Activated naive CD4-positive, alpha-beta T cell treated with anti-CD3 and anti-CD28 coated beads, Interleukin-2, amount 10 ng/mL, durations not matched to agents 7 days and 5 days (primary cell): Measurements from ENCODE around the gene ADNP2.
"Not testable (repeated sequence)": the region's sequence is repeated elsewhere in the genome, so short reads cannot be mapped to it uniquely, and the experiment has no call there.

Source experiments
- CTCF ChIA-PET: fragments of 350-600 bp; sonication (Branson Sonifier 250); formaldehyde crosslinking; loops from one replicate; lab custom pipeline; 2021; ENCODE audit warnings: antibody characterized with exemption; lab: Charles Lee
- DNase-seq: peaks from one replicate; pipeline ENCODE4 v3.0.0-alpha.2; 2020
- H3K27ac Mint-ChIP-seq: one replicate; pipeline ENCODE4 v1.8.0; 2021; ENCODE audit warnings: mild to moderate bottlenecking, moderate library complexity, mixed read lengths
- H3K27me3 Mint-ChIP-seq: one replicate; pipeline ENCODE4 v1.8.0; 2021; ENCODE audit warnings: mild to moderate bottlenecking, mixed read lengths
- H3K36me3 Mint-ChIP-seq: one replicate; pipeline ENCODE4 v1.8.0; 2021; ENCODE audit warnings: mixed read lengths
- H3K4me1 Mint-ChIP-seq: one replicate; pipeline ENCODE4 v1.8.0; 2021; ENCODE audit warnings: mixed read lengths
- H3K4me3 Mint-ChIP-seq: one replicate; pipeline ENCODE4 v1.8.0; 2021; ENCODE audit warnings: mild to moderate bottlenecking, moderate library complexity, mixed read lengths
- H3K9me3 Mint-ChIP-seq: one replicate; pipeline ENCODE4 v1.8.0; 2021; ENCODE audit warnings: mixed read lengths

Gene ADNP2

DNA sequence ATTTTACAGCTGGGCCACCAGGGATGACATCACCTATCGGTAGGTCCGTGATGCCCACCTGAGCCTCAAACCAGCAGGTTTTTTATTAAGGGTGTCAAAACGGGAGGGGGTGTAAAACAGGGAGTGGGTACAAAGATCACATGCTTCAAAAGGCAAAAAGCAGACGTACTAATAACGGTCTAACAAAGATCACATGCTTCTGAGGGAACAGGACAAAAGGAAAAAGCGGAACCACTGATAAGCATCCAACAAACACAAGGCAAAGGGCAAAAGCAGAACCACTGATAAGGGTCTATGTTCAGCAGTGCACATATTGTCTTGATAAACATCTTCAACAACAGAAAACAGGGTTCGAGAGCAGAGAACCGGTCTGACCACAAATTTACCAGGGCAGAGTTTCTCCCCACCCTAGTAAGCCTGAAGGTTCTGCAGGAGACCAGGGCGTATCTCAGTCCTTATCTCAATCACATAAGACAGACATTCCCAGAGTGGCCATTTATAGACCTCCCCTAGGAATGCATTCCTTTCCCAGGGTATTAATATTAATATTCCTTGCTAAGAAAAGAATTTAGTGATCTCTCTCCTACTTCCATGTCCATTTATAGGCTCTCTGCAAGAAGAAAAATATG lies 55.8 kb downstream of the ADNP2 start:
- H3K27ac Mint-ChIP-seq, H3K4me1 Mint-ChIP-seq, DNase-seq, H3K36me3 Mint-ChIP-seq, CTCF ChIA-PET, H3K9me3 Mint-ChIP-seq, H3K4me3 Mint-ChIP-seq: not testable (repeated sequence)
- peaks cover 52% of the 10 kb centered on the region for H3K27me3 Mint-ChIP-seq

DNA sequence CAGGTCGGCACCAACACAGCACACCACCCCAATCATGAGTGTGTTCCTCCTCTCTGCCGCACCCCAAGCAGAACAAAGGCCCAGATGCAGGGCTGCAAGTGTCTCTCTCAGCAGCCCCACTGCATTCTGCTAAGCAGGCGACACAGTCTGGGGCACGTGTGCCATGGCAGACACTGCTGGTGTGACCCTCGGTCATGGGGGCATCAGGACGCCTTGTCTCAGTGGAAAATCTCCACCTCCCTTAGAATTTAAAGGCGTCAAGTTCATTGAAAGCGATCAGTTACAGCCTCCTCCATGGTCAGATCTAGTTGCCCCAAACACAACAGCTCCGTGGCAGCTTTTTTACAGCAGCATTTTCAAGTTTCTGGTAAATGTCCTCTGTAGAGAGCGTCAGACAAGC lies 57.2 kb downstream of the ADNP2 start:
- Mint-ChIP-seq H3K4me1 (no peaks in the 10 kb centered on the region), H3K4me3 (no peak overlapping the region), H3K36me3 (no peaks in the 10 kb centered on the region), H3K9me3 (peaks cover 6% of the 10 kb centered on the region), H3K27ac (no peak overlapping the region), H3K27me3 (peaks cover 49% of the 10 kb centered on the region)
- CTCF ChIA-PET = no interaction called here
- no peak for DNase-seq

DNA sequence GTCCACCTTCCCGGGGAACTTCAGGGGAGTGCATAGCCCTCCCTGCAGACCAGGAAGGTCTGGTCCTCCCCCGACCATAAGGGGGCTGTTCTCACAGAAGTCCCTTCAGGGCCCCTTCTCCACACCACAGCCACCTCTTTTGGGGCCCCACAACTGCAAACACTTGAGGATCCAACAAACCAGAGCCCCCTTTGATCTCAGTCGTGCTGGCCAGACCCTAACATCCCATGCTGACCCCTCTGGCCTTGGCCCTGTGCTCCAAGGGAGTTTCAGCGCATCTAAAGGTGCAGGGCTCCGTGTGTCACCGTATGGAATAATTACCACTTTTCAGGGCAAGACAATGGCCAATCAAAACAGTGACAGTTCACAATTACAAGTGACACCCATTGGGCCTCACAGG lies 57.7 kb downstream of the ADNP2 start:
- Mint-ChIP-seq H3K27me3 (peaks cover 49% of the 10 kb centered on the region), H3K36me3 (no peaks in the 10 kb centered on the region), H3K4me3 (no peak overlapping the region), H3K27ac (no peak overlapping the region), H3K9me3 (peaks cover 6% of the 10 kb centered on the region), H3K4me1 (peaks cover 2% of the 10 kb centered on the region)
- DNase-seq = no peak
- CTCF ChIA-PET = interaction anchor here (1.6 kb wide), 1 partner anchor 9 kb away, joined by 4 read pairs; no protein-coding TSS in a partner anchor

DNA sequence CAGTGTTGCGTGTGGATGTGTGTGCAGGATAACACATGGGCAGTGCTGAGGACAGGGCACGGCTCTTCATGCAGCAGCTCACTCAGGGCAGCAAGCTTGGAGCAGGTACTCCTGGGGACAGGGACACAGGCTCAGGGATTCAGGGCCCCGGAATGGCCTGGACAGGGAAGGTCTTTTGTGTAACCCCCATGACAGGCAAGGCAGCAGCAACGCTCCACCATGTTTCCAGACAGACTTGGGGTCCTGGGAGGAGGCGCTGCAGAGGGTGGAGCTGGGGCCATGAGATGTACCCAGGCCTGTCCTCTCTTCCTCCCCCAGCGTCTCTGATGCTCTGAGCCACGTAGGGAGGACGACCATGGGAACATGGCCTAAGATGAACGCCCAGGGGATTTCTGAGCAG lies 58.3 kb downstream of the ADNP2 start:
- Mint-ChIP-seq H3K36me3 (no peaks in the 10 kb centered on the region), H3K4me3 (no peak overlapping the region), H3K4me1 (peaks cover 2% of the 10 kb centered on the region), H3K9me3 (peaks cover 6% of the 10 kb centered on the region), H3K27ac (no peak overlapping the region), H3K27me3 (peaks cover 50% of the 10 kb centered on the region)
- DNase-seq = no peak
- CTCF ChIA-PET = interaction anchor here (1.6 kb wide), 1 partner anchor 9 kb away, joined by 4 read pairs; no protein-coding TSS in a partner anchor

DNA sequence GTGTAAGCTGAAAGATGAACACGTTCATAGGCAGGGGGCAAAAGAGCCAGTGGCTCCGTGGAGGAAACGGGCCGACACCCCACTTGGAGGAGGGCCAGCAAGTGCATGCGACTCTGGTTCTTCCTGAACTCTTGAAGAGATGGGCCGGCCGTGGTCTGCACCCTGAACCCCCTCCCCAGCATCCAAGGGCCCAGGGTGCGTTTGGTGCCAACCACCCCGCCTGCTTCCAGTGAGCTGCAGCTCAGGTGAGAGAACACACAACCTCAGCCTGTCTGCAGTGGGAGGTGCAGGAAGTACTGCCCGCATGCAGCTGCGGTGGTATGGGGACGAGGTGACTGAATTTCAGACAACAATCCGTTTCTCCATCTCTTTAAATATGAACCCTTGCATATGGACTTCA lies 58.9 kb downstream of the ADNP2 start:
- CTCF ChIA-PET = interaction anchor here (1.6 kb wide), 1 partner anchor 10 kb away, joined by 4 read pairs; no protein-coding TSS in a partner anchor
- no peak for DNase-seq
- Mint-ChIP-seq H3K27me3 (peaks cover 53% of the 10 kb centered on the region), H3K27ac (no peak overlapping the region), H3K4me1 (peaks cover 2% of the 10 kb centered on the region), H3K4me3 (no peak overlapping the region), H3K9me3 (peaks cover 6% of the 10 kb centered on the region), H3K36me3 (no peaks in the 10 kb centered on the region)

DNA sequence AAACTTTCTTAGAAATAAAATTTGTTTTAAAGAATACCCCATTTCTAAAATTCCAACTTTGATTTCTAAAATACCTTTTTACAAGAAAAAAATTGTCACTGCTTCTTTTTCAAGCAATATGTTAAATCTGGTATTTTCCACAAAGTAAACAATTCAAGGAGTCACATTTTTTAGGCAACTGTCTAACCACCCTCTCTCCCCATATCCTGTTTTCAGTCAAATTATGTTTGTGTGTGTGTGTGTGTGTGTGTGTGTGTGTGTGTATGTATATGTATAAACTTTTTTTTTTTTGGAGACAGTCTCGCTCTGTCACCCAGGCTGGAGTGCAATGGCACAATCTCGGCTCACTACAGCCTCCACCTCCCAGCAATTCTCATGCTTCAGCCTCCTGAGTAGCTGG lies 59.3 kb downstream of the ADNP2 start:
- Mint-ChIP-seq H3K4me1 (peaks cover 2% of the 10 kb centered on the region), H3K27me3 (peaks cover 56% of the 10 kb centered on the region), H3K27ac (no peak overlapping the region), H3K9me3 (peaks cover 6% of the 10 kb centered on the region), H3K36me3 (no peaks in the 10 kb centered on the region), H3K4me3 (no peak overlapping the region)
- CTCF ChIA-PET = interaction anchor here (1.6 kb wide), 1 partner anchor 10 kb away, joined by 4 read pairs; no protein-coding TSS in a partner anchor
- DNase-seq = no peak

DNA sequence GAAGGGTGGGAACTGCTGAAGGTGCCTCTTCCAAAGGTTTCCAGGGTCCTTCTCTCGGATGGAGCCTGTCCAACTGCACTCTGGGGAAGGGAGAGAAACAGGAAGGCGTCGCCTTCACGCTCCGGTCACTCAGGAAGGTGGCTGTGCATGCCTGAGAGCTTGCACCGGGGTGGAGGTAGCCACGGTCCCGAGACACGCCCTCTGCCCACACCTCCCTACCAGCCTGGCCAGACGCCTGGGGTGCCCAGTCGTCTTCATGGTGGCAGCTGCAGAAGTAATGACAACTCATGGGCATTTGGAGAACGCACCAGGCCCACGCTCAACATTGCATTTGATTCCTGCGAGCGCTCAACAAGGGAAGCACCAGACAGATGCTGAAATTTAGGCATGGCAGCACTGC lies 59.9 kb downstream of the ADNP2 start:
- DNase-seq = no peak
- Mint-ChIP-seq H3K27ac (no peak overlapping the region), H3K4me3 (no peak overlapping the region), H3K9me3 (peaks cover 6% of the 10 kb centered on the region), H3K27me3 (peaks cover 58% of the 10 kb centered on the region), H3K4me1 (peaks cover 2% of the 10 kb centered on the region), H3K36me3 (no peaks in the 10 kb centered on the region)
- CTCF ChIA-PET = interaction anchor here (1.0 kb wide), 1 partner anchor 11 kb away, joined by 3 read pairs; no protein-coding TSS in a partner anchor

DNA sequence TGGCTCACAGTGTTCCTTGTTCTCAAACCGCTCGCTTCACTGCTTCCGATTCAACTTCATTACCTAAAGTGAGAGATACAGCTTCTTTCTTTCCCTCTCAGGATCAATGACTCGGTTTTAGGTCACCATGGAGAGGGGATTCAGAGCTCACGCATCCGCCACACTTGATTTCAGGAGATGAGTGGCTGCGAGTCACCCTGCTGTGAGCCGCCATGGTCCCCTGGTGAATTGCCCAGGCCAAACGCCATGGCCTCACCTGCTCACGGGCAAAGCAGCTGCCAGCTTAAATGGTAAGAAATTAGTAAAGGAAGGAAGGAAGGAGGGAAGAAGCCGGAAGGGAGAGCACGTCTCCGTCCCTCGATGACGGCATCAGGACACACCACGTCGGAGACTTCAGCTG lies 60.5 kb downstream of the ADNP2 start:
- Mint-ChIP-seq H3K36me3 (no peaks in the 10 kb centered on the region), H3K4me1 (peaks cover 2% of the 10 kb centered on the region), H3K27ac (no peak overlapping the region), H3K4me3 (no peak overlapping the region), H3K9me3 (peaks cover 5% of the 10 kb centered on the region), H3K27me3 (peaks cover 60% of the 10 kb centered on the region)
- DNase-seq = no peak
- CTCF ChIA-PET = interaction anchor here (1.0 kb wide), 1 partner anchor 12 kb away, joined by 3 read pairs; no protein-coding TSS in a partner anchor

DNA sequence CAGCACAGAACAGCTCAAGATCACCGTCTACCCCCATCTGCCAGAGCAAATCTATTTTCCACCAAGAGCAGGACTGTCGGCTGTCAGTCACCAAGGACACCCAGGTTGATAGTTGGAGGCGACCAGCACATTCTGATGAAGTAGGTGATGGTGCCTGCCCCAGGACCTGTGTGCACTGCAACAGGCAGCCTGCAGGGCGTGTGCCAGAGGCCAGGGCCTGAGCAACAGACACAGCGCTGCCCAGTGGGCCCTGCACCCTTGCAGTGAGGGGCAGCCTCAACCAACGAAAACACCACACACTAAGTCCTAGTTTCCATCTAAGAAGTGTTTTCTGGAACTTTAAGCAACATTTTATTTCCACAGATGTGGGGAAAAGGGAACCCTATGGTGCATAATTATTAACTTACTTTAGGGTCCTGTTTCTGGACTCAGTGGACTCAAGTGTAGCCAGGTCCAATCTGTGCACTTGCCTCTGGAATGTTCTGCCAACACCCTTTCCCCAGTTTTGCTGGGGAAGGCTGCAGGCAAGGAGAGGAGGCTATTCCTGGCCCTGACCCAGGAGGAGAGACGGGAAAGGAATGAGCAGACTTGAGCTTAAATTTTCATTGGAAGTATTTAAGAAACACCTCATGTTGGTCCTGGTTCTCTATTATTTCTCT lies 61.5 kb downstream of the ADNP2 start:
- no peaks in the 10 kb centered on the region for H3K9me3 Mint-ChIP-seq
- CTCF ChIA-PET = interaction anchor here (0.7 to 2.2 kb wide), 8 partner anchors 10 to 90 kb away, joined by 3 to 13 read pairs (median 4); no protein-coding TSS in a partner anchor
- DNase-seq = no peak
- H3K4me1 Mint-ChIP-seq = peaks cover 7% of the 10 kb centered on the region
- H3K27me3 Mint-ChIP-seq = peaks cover 67% of the 10 kb centered on the region
- no peak overlapping the region for H3K4me3 Mint-ChIP-seq
- H3K36me3 Mint-ChIP-seq = no peaks in the 10 kb centered on the region
- H3K27ac Mint-ChIP-seq = no peak overlapping the region

DNA sequence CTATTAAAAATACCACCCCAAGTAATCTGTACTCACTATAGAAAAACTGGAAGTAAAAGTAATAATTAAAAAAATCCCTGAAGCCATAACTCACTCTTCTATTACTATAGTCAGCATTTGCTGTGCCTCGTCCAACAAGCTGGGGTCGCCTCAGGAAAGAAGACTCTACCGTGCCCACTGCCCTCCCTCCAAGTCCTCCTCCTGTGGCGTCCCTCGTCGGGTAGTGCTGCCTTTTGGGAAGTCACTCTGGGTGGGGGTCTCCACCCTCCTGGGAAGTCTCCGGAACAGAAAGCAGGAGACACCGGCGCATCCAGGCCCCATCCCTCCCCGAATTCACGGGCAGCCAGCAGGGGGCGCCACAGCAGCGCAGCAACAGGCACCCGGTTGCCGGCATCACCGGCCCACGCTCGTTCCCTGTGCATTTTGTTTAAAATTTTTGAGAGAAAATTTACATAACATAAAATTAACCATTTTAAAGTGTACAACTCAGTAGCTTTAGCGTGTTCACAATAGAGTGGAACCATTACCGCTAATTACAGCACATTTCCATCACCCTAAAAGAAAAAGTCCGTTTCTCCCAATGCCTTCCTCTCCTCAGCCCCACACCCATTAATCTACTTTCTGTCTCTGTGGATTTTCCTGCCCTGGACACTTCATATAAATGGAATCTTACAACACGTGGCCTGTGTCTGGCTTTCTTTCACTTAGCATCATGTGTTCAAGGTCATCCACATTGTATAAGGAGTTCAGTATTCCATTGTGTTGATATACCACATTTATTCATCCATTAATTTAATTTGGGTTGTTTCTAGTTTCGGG lies 62.2 kb downstream of the ADNP2 start:
- H3K27me3 Mint-ChIP-seq = peaks cover 72% of the 10 kb centered on the region
- no peak overlapping the region for H3K4me3 Mint-ChIP-seq
- no peaks in the 10 kb centered on the region for H3K9me3 Mint-ChIP-seq
- no peak overlapping the region for H3K27ac Mint-ChIP-seq
- CTCF ChIA-PET = interaction anchor here (0.7 to 2.2 kb wide), 8 partner anchors 11 to 89 kb away, joined by 3 to 13 read pairs (median 4); no protein-coding TSS in a partner anchor
- peak; percentile 63 for DNase-seq
- H3K36me3 Mint-ChIP-seq = no peaks in the 10 kb centered on the region
- peaks cover 13% of the 10 kb centered on the region for H3K4me1 Mint-ChIP-seq

DNA sequence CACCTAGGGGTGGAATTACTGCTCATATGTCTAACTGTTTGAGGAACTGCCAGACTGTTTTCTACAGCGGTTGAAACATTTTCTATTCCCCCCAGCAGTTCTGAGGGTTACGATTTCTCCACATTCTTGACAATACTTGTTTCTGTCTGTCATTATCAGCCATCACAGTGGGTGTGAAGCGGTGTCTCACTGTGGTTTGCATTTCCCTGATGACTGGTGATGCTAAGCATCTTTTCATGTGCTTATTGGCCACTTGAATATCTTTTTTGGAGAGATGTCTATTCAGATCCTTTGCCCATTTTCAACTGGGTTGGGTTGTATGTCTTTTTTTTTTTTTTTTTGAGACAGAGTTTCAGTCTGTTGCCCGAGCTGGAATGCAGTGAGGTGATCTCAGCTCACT lies 63.0 kb downstream of the ADNP2 start:
- Mint-ChIP-seq H3K27me3 (peaks cover 65% of the 10 kb centered on the region), H3K9me3 (no peaks in the 10 kb centered on the region), H3K4me3 (no peak overlapping the region), H3K36me3 (no peaks in the 10 kb centered on the region), H3K27ac (no peak overlapping the region), H3K4me1 (peaks cover 13% of the 10 kb centered on the region)
- CTCF ChIA-PET = interaction anchor here (0.7 to 2.2 kb wide), 3 partner anchors 13 to 88 kb away, joined by 4 to 10 read pairs (median 5); no protein-coding TSS in a partner anchor
- no peak for DNase-seq

DNA sequence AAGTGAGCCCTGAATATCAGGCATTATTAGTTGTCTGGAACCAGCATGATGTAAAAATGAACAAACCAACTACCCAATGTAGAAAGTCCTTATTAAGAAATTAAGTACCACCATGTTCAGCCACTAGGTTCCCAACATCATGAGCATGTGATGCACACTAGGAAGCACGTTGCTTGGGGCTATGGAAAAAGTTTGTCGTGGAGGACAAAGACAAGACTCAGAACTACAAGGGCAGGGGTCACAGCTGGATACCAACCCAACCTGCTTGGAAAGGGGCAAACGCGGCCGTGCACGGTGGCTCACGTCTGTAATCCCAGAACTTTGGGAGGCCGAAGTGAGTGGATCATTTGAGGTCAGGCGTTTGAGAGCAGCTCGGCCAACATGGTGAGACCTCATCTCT lies 64.0 kb downstream of the ADNP2 start:
- Mint-ChIP-seq H3K4me3 (no peak overlapping the region), H3K4me1 (peaks cover 13% of the 10 kb centered on the region), H3K36me3 (no peaks in the 10 kb centered on the region), H3K27ac (no peak overlapping the region), H3K9me3 (no peaks in the 10 kb centered on the region), H3K27me3 (peaks cover 58% of the 10 kb centered on the region)
- DNase-seq = no peak
- CTCF ChIA-PET = interaction anchor here (1.0 kb wide), 1 partner anchor 83 kb away, joined by 5 read pairs; no protein-coding TSS in a partner anchor

DNA sequence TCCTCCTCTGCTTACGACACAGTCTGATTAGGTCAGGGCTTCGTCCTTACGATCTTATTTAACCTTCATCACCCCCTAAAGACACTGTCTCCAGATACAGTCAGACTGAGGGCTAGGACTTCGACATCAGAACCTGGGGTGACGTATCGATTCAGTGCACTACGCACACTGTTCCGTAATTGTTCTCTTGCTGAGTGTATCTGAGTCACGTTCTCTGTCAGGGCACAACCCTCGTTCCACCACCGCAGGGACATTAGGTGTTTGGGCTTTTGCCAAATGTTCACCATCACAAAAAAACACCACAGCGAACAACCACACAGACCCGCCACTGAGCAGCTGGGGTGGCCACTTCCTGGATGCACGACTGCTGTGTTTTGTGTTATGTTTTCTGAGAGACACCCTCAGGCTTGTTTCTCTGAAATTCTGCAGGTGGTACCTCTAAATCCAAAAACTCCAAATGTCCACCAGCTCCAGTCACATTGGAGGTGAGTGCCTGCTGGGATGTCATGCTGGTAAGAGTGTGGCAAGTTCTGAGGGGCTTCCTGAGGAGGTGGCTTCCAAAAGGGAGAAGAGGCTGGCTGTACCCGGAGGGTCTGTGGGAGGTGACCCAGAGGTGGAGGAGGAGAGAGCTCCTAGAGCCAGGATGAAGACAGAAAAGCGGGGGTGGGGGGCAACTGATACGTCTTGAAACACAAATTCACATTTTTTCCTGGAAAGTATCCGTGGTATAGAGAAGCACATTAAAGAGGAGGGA lies 66.6 kb downstream of the ADNP2 start:
- H3K9me3 Mint-ChIP-seq = no peaks in the 10 kb centered on the region
- H3K27ac Mint-ChIP-seq = peak overlapping the region; percentile 29
- peaks cover 13% of the 10 kb centered on the region for H3K4me1 Mint-ChIP-seq
- CTCF ChIA-PET = interaction anchor here (0.8 to 1.7 kb wide), 2 partner anchors 16 to 84 kb away, joined by 3 to 5 read pairs; no protein-coding TSS in a partner anchor
- H3K36me3 Mint-ChIP-seq = no peaks in the 10 kb centered on the region
- H3K27me3 Mint-ChIP-seq = peaks cover 48% of the 10 kb centered on the region
- no peak overlapping the region for H3K4me3 Mint-ChIP-seq
- peak; percentile 40 for DNase-seq
